HG03066 (cell line): ENCODE data around the gene ACD.
"Not testable (repeated sequence)": the region's sequence is repeated elsewhere in the genome, so short reads cannot be mapped to it uniquely, and the experiment has no call there.

Source experiments
- ATAC-seq: cut with Tn5 transposase; IDR thresholded peaks from one replicate; pipeline ENCODE4 v1.9.1; 2021; ENCODE audit warnings: low read depth; ENCODE audit not compliant: unreplicated experiment

ACD gene

GRCh38 chr16:67659675-67660563 is at the start of gene ACD:
TSS of gene ACD (minus strand) at chr16:67660260. CDS start at chr16:67660220, 40 bp downstream.
- peak; percentile 44 for ATAC-seq

DNA sequence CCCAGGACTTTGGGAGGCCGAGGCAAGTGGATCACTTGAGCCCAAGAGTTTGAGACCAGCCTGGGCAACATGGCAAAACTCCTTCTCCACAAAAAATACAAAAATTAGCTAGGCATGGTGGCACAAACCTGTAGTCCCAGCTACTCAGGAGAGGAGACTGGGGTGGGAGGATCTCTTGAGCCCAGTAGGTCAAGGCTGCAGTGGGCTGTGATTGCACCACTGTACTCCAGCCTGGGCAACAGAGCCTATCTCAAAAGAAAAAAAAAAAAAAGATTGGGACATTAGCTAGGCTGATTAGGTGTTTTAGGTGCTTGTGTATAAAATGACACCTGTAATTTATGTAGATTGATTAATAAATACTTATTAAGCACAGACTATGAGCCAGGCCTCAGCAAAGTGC is 49.0 kb upstream of the ACD start:
- no peak for ATAC-seq

DNA sequence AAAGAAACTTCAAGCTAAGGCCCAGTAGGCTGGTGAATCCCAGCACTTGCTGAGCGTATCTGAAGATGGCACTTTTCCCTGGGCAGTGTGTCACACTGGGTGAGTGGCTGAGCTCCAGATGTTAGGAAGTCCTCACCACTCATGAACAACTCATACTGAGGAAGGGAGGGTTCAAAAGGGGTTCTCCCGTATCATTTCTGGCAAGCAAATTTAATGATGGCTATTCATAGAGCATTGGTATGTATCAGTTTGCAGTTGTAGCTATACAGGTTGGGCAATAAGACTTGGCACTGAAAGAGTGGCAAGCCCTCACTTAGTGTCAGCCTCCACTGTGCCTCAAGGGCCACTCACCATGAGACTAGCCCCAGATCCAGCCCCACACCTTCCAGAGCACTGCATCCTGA is 48.3 kb upstream of the ACD start:
- ATAC-seq, result no peak

DNA sequence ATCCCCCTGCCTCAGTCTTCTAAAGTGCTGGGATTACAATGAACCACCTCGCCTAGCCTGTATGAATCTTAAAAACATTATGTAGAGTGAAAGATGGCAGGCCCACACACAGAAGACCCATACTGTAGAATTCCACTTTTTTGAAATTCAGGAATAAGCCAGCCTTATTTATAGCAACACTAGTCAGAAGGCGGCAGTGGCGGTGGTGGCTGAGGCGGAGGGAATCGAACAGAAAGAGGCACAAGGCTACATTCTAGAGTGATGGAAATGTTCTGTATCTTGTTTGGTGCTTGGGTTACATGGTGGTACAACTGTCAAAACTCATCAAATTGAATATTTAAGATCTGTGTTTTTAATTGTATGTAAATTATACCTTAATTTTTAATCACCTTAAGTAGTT is 47.7 kb upstream of the ACD start:
- no peak for ATAC-seq

DNA sequence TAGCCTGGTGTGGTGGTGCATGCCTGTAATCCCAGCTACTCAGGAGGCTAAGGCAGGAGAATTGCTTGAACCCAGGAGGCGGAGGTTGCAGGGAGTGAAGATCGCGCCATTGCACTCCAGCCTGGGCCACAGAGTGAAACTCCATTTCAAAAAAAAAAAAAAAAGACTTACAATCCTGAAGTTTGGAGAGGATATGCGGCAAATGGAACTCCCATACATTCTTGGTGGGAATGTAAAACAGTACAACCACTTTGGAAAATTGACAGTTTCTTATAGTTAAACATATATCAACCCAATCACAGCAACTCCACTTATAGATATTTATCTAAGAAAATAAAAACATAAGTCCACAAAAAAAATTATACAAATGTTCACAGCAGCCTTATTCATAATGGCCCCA is 47.1 kb upstream of the ACD start:
- no peak for ATAC-seq

DNA sequence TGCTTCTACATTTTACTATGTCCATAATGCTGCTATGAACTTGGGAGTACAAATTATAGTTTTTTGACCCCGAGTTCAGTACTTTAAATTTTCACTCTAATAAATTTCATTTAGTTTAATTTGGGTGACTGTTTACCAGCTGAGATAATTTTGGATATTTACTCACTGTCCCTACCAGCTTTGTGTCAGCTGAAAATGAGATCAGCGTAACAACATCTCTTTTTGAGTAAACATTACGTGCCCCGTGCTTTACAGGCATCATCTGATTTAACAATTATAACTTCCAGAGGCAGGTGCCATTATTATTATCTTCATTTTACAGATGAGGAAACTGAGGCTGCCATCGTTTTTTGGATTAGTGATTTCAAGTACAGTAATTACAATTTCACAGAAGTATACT is 44.0 kb upstream of the ACD start:
- ATAC-seq, result no peak

- no peak for ATAC-seq
These were observed 43.6 kb upstream of the ACD start for GRCh38 chr16:67703626-67704025.

DNA sequence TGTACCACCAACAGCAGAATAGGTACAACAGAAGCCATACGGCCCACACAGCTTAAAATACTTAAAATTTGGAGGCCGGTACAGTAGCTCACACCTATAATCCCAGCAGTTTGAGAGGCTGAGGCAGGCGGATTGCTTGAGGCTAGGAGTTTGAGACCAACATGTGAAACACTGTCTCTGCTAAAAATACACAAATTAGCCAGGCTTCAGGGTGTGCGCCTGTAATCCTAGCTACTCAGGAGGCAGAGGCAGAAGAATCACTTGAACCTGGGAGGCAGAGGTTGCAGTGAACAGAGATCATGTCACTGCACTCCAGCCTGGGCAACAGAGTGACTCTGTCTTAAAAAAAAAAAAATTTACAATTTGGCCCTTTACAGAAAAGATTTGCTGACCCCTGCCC is 42.1 kb upstream of the ACD start:
- ATAC-seq, result no peak

DNA sequence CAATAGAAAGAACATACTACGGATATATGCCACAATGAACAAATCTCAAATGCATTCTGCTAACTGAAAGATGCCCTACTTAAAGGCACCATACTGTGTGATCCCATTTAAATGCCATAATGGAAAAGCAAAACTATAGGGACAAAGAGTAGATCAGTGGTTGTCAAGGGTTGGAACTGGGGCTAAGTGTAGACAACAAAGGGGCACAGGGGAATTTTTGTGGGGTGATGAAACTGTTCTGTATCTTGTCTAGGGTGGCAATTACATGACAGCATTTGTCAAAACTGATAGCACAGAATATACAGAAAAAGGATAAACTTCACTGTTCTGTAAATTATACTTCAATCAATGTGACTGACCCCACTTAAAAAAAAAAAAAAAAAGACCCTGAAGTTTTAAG is 41.4 kb upstream of the ACD start:
- no peak for ATAC-seq

DNA sequence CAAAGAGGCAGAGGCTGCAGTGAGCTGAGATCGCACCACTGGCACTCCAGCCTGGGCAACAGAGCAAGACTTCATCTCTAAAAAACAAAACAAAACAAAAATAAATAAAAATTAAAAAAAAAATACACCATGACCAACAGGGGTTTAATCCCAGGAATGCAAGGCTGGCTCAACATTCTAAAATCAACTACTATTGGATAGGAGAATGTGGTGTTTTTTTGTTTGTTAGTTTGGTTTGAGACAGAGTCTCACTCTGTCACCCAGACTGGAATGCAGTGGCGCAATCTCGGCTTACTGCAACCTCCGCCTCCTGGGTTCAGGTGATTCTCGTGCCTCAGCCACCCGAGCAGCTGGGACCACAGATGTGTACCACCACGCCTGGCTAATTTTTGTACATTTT is 39.2 kb upstream of the ACD start:
- ATAC-seq, result no peak

DNA sequence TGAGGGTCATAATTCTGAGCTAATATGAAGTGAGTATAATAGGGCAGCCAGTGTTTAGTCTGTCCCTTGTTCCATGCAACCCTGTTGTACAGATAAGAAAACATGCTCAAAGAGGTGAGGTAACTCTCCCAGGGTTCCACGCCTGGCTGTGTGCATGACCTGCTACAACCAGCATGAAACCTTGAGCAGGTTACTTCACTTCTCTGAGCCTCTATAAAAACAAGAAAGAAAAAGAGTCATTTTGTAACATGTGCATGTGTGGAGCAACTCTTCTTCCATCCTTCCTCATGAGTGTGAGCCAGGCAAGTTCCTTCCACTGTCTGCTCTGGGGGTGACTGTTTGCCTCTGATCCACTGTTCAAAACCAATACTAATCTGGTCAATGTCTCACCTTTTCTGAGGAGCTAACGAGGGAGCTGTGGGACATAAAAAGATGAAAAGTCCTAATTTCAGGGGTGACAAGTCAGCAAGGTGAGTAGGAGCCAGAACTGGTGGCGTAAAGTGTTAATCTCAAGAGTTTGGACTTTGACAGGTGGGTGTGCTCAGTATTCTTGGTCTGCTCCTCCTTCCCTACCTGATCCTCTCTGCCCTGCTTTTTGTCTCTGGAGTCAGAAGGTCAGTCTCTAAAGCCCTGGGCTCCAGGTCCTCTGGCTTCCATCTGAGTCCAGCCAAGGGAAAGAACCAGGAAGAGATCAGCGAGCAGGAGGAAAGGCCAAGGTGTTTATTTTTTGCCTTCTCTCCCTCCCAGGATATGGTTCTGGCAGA is 37.5 kb upstream of the ACD start:
- ATAC-seq, result no peak

GRCh38 chr16:67694611-67695010 is 34.6 kb upstream of the ACD start:
- ATAC-seq, result no peak

DNA sequence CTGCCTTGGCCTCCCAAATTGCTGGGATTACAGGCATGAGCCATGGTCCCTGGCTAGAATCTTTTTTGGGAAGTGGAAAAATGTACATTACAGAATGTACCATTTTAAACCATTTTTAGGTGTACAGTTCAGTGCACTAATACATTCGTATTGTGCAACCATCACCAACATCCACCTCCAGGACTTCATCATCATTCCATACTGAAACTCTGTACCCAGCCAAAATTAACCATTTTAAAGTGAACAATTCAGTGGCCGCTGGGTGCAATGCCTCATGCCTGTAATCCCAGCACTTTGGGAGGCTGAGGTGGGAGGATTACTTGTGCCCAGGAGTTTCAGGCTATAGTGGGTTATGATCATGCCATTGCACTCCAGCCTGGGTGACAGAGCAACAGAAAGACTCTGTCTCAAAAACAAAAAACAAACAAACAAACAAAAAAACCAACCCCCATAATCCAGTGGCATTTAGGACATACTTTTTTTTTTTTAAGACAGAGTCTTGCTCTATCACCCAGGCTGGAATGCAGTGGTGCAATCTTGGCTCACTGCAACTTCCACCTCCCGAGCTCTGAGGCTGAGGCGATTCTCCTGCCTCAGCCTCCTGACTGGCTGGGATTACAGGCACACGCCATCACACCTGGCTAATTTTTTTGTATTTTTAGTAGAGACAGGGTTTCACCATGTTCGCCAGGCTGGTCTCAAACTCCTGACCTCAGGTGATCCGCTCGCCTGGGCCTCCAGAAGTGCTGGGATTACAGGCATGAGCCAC is 33.6 kb upstream of the ACD start:
- not testable (repeated sequence) for ATAC-seq

DNA sequence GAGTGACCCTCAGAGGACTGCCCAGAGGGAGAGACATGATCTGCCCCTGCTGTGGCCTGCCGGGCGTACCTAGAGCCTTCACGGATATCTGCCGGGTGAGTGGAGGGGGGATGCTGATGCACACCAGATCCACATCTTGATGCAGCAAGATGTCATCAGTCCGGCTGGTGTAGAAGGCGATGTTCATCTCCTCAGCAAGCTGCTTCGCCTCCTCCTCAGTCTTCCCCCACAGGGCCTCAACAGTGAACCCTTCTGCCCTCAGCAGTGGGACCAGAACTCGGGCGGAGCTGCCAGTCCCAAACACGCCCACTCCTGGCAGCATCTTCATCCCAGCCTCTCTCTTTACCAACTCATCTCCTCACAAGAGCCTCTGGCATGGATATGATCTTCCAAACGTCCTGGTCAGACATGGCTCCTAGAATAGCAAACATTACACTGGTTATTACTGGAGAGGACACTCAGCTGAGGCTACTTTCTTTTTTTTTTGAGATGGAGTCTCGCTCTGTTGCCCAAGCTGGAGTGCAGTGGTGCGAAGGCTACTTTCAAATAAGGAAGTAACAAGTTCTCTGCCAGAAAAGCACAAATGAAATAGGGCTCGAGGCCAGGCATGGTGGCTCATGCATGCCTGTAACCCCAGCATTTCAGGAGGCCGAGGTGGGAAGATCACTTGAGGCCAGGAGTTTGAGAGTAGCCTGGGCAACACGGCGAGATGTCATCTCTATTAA is 25.5 kb upstream of the ACD start:
- peak; percentile 58 for ATAC-seq

- ATAC-seq, result no peak
These were observed 23.7 kb upstream of the ACD start for GRCh38 chr16:67683767-67684166.

DNA sequence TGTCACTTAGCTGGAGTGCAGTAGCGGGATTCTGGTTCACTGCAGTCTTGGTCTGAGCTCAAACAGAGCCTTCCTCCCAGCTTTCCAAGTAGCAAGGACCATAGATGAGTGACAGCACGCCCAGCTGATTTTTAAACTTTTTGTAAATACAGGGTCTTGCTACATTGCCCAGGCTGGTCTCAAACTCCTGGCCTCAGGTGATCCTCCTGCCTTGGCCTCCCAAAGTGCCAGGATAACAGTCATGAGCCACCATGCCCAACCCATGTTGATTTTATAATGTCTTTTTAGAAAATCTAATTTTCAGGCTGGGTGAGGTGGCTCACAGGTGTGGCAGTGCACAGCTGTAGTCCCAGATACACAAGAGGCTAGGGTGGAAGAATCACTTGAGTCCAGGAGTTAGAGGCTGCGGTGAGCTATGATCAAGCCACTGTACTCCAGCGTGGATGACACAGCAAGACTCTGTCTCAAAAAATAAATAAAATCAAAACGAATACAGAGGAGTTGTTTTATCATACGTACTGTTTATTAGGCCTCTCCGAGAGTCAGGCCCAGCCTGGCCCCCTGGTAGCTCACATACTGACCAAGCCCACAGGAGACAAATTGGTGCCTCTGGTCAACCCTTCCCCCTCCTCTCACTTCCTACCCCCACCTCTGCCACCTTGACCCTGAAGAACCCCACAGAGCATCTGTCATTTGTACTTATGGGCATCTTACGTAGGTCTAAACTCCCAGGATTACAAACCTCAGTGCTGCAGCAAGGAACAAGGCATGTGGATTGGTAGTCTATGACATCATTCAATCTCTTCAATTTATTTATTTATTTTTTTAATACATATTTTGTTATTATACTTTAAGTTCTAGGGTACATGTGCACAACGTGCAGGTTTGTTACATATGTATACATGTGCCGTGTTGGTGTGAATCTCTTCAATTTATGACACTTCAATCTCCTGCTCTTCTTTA is 20.2 kb upstream of the ACD start:
- ATAC-seq, result no peak

DNA sequence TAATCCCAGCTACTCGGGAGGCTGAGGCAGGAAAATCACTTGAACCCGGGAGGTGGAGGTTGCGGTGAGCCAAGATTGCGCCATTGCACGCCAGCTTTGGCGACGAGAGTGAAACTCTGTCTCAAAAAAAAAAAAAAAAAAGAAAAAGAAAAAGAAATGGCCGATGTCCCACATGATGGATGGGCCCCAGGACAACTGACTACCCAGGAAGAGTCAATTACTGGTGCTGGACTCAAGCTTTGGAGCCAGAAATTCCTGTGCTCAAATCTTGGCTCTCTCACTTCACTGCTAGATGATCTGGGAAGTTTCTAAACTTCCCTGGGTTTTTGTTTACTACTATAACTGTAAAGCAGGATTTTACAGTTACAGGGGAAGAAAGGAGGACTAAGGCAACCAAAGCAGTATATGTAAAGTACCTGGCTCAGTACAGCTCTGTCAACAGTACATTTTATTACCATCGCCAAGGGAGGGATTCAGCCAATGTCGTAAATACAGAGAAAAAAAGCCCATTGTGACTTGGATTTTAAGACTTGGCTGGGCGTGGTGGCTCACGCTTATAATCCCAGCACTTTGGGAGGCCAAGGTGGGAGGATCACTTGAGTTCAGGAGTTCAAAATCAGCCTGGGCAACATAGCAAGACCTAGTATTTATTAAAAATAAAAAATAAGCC is 18.4 kb upstream of the ACD start:
- no peak for ATAC-seq

DNA sequence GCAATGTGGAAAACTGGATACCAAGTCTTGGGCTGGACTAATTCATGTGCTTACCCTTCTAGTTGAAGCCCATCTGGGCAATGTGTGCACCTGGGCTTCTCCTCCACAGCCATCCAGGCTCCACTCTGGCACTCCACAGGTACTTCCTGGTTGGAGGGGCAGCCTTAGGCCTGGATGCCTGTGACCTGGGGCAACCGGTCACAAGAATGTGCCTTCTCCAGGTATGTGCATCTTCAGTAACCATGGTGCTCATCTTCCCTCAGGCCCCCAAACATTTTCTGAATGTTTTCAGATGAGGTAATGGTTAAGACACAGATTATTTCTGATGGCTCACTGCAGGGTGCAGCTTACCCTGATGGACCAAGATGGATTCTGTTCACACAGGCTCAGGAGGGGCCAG is 17.7 kb upstream of the ACD start:
- no peak for ATAC-seq

- ATAC-seq, result no peak
These were observed 16.9 kb upstream of the ACD start for GRCh38 chr16:67676939-67677338.
